OCI-LY7 (cell line): ENCODE measurements around the gene FOXP1. TPM values are rescaled to one million over a fixed set of nuclear protein-coding genes. Genes with fewer than 3 reads are reported as not detected.

Experiments
- BruUV-seq: library from RNA; stranded (reverse); fragments of 400-500 nt; replicated peaks from 2 replicates; lab custom pipeline; 2021; lab: Mats Ljungman, UMichigan
- CTCF ChIA-PET: fragments of 300-600 bp; sonication (Branson Sonifier 250); formaldehyde crosslinking; loops from one replicate; lab custom pipeline; 2022; ENCODE audit warnings: antibody characterized with exemption; ENCODE audit not compliant: unreplicated experiment; lab: Charles Lee
- POLR2A ChIA-PET: fragments of 300-600 bp; sonication (Branson Sonifier 250); formaldehyde crosslinking; loops from one replicate; lab custom pipeline; 2022; ENCODE audit warnings: antibody characterized with exemption; lab: Charles Lee
- DNase-seq: peaks from one replicate; pipeline ENCODE4 v3.0.0-alpha.2; 2015; ENCODE audit warnings: low spot score
- H2AFZ ChIP-seq: fragments of 200-600 bp; sonication (generic), shearing (Covaris generic); 2 replicates; pipeline ENCODE4 v1.6.1; 2014; ENCODE audit warnings: mild to moderate bottlenecking, antibody characterized with exemption, low read length, moderate library complexity
- H3K27ac ChIP-seq: fragments of 200-600 bp; sonication (generic); 2 replicates; pipeline ENCODE4 v1.5.1; 2014; ENCODE audit warnings: mixed run types, low read depth, mild to moderate bottlenecking, moderate library complexity, low read length, inconsistent platforms; ENCODE audit not compliant: poor library complexity, severe bottlenecking
- H3K36me3 ChIP-seq: fragments of 200-600 bp; sonication (generic); 2 replicates; pipeline ENCODE4 v1.6.1; 2014; ENCODE audit warnings: mild to moderate bottlenecking, antibody characterized with exemption, low read length, moderate library complexity, mixed read lengths; ENCODE audit not compliant: insufficient read depth
- H3K4me1 ChIP-seq: fragments of 200-600 bp; sonication (generic); 2 replicates; pipeline ENCODE4 v1.5.1; 2014; ENCODE audit warnings: mild to moderate bottlenecking, low read length; ENCODE audit not compliant: insufficient read depth, poor library complexity, severe bottlenecking
- H3K4me2 ChIP-seq: fragments of 200-600 bp; sonication (generic); 2 replicates; pipeline ENCODE4 v1.6.1; 2014; ENCODE audit warnings: mild to moderate bottlenecking, low read length
- H3K4me3 ChIP-seq: fragments of 200-600 bp; sonication (generic); 2 replicates; pipeline ENCODE4 v1.5.1; 2014; ENCODE audit warnings: mild to moderate bottlenecking, low read depth, low read length; ENCODE audit not compliant: poor library complexity, severe bottlenecking
- H3K79me2 ChIP-seq: fragments of 200-600 bp; sonication (generic); 2 replicates; pipeline ENCODE4 v1.6.1; 2016; ENCODE audit warnings: low read depth, mild to moderate bottlenecking, low read length, moderate library complexity, mixed read lengths; ENCODE audit not compliant: insufficient read depth
- H3K9me2 ChIP-seq: fragments of 200-600 bp; sonication (generic); 2 replicates; pipeline ENCODE4 v1.6.1; 2016; ENCODE audit warnings: mild to moderate bottlenecking, low read length, mixed read lengths; ENCODE audit not compliant: insufficient read depth
- H3K9me3 ChIP-seq: fragments of 200-600 bp; sonication (generic); 2 replicates; pipeline ENCODE4 v1.6.1; 2014; ENCODE audit warnings: mild to moderate bottlenecking, mixed run types, low read length, mixed read lengths
- H4K20me1 ChIP-seq: fragments of 200-600 bp; sonication (generic); 2 replicates; pipeline ENCODE4 v1.6.1; 2014; ENCODE audit warnings: mild to moderate bottlenecking, antibody characterized with exemption, low read length, moderate library complexity, mixed read lengths; ENCODE audit not compliant: insufficient read depth
- CTCF ChIP-seq: fragments of 200-600 bp; sonication (generic); conservative IDR thresholded peaks from 2 replicates; pipeline ENCODE4 v1.5.1; 2014; ENCODE audit warnings: mild to moderate bottlenecking, antibody characterized with exemption, low read length, moderate library complexity, mixed read lengths
- EZH2phosphoT487 ChIP-seq: fragments of 200-600 bp; sonication (generic); IDR thresholded peaks from 2 replicates; pipeline ENCODE4 v1.6.1; 2018; ENCODE audit warnings: low read depth, borderline replicate concordance, mild to moderate bottlenecking, mixed run types, antibody characterized with exemption, low read length, moderate library complexity, mixed read lengths
- intact Hi-C: fragments of 100-400 bp; cut with micrococcal nuclease; formaldehyde crosslinking; loops from one replicate; pipeline ENCODE4 v1.10.0; 2022; ENCODE audit not compliant: unreplicated experiment
- total RNA-seq, 2 experiments: library from RNA; depleted of rRNA in 1 of 2; stranded (reverse); fragments of >200 nt in 1 of 2; shearing (Covaris generic) in 1 of 2; gene quantifications; 2 replicates each; pipeline ENCODE4 v1.2.3, GENCODE V29; 2014 to 2022

Gene FOXP1
- total RNA-seq, 2 experiments from 2014 or later = 87.3 to 151 TPM

- Histone ChIP-seq H2AFZ (no peak overlapping the region), H3K27ac (no peak overlapping the region), H3K4me1 (no peaks in the 10 kb centered on the region), H3K79me2 (no peaks in the 10 kb centered on the region), H3K36me3 (no peaks in the 10 kb centered on the region), H4K20me1 (peaks cover 3% of the 10 kb centered on the region; the same call in 1 of the 2 replicates), H3K9me3 (no peaks in the 10 kb centered on the region), H3K4me2 (no peak overlapping the region), H3K4me3 (no peak overlapping the region), H3K9me2 (no peaks in the 10 kb centered on the region)
- CTCF ChIA-PET = no interaction called here
- DNase-seq = no peak
- TF ChIP-seq CTCF = no peak
- TF ChIP-seq EZH2phosphoT487 = no peak
- no TSS peak for BruUV-seq
- POLR2A ChIA-PET = interaction anchor here (0.6 kb wide), 2 partner anchors 15 to 79 kb away, joined by 3 to 4 read pairs; no protein-coding TSS in a partner anchor
- intact Hi-C loops = no loop called here
Observed at GRCh38 chr3:71282976-71283375, 300.6 kb downstream of the FOXP1 start.

- Histone ChIP-seq H3K79me2 (no peaks in the 10 kb centered on the region), H2AFZ (no peak overlapping the region), H3K9me3 (no peaks in the 10 kb centered on the region), H3K4me2 (no peak overlapping the region), H3K9me2 (no peaks in the 10 kb centered on the region), H3K4me3 (no peak overlapping the region), H4K20me1 (peaks cover 3% of the 10 kb centered on the region; the same call in 1 of the 2 replicates), H3K36me3 (no peaks in the 10 kb centered on the region), H3K4me1 (no peaks in the 10 kb centered on the region), H3K27ac (no peak overlapping the region)
- ChIA-PET CTCF (no interaction called here), POLR2A (no interaction called here)
- no peak for TF ChIP-seq CTCF
- no peak for TF ChIP-seq EZH2phosphoT487
- intact Hi-C loops = no loop called here
- DNase-seq = no peak
- no TSS peak for BruUV-seq
Observed at GRCh38 chr3:71281280-71281679, 302.2 kb downstream of the FOXP1 start.

GRCh38 chr3:71277341-71277740, 306.2 kb downstream of the FOXP1 start:
- Histone ChIP-seq H3K79me2 (no peaks in the 10 kb centered on the region), H3K4me2 (no peak overlapping the region), H2AFZ (no peak overlapping the region), H4K20me1 (0 out of 2 replicates have a peak, but pooled peaks cover 3% of the 10 kb centered on the region), H3K36me3 (no peaks in the 10 kb centered on the region), H3K9me3 (no peaks in the 10 kb centered on the region), H3K27ac (no peak overlapping the region), H3K4me1 (no peaks in the 10 kb centered on the region), H3K4me3 (no peak overlapping the region), H3K9me2 (no peaks in the 10 kb centered on the region)
- TF ChIP-seq EZH2phosphoT487 (no peak), CTCF (no peak)
- ChIA-PET CTCF (no interaction called here), POLR2A (no interaction called here)
- BruUV-seq = no TSS peak
- no peak for DNase-seq
- intact Hi-C loops = no loop called here
